Ascending aorta (tissue), 2 donors: ENCODE results near the gene KPNA5. TPM values are rescaled to one million over a fixed set of nuclear protein-coding genes. Genes with fewer than 3 reads are reported as not detected.

Experiments used
- DNase-seq, 2 donors: peaks; one replicate each; pipeline ENCODE4 v3.0.0-alpha.2; 2019; ENCODE audit warnings: low spot score in 2 of 2
- H3K27ac ChIP-seq, 2 donors: fragments of 200-600 bp; sonication (generic); one replicate each; pipeline ENCODE4 v1.5.1; 2016 to 2017; ENCODE audit warnings: mild to moderate bottlenecking in 1 of 2
- H3K27me3 ChIP-seq: fragments of 200-600 bp; sonication (generic); one replicate; pipeline ENCODE4 v1.5.1; 2017
- H3K36me3 ChIP-seq, 2 donors: fragments of 200-600 bp; sonication (generic); one replicate each; pipeline ENCODE4 v1.5.1; 2016
- H3K4me1 ChIP-seq, 2 donors: fragments of 200-600 bp; sonication (generic); one replicate each; pipeline ENCODE4 v1.5.1; 2016 to 2017; ENCODE audit warnings: mild to moderate bottlenecking in 1 of 2
- H3K4me3 ChIP-seq, 2 donors: fragments of 200-600 bp; sonication (generic); one replicate each; pipeline ENCODE4 v1.5.1; 2016 to 2017; ENCODE audit warnings: mild to moderate bottlenecking in 1 of 2
- H3K9me3 ChIP-seq, 2 donors: fragments of 200-600 bp; sonication (generic); one replicate each; pipeline ENCODE4 v1.5.1; 2016
- CTCF ChIP-seq, 3 experiments: fragments of 200-600 bp in 2 of 3; fragments of 450-650 bp in 1 of 3; sonication (generic) in 2 of 3; IDR thresholded peaks; one replicate each; pipeline ENCODE4 v1.5.1; 2016 to 2019; ENCODE audit warnings: antibody characterized with exemption in 3 of 3, mild to moderate bottlenecking in 1 of 3, moderate library complexity in 1 of 3
- intact Hi-C: fragments of 100-400 bp; cut with DNase I; formaldehyde crosslinking; loops from one replicate; pipeline ENCODE4 v1.15.1; 2023
- total RNA-seq: library from RNA; depleted of rRNA; stranded (reverse); fragments of >200 nt; gene quantifications from one replicate; pipeline ENCODE4 v1.1.0, GENCODE V29; 2016

The KPNA5 gene
- total RNA-seq, 1 donor from 2014 or later: 0.96 TPM

GRCh38 chr6:116763906-116764628 is 83.1 kb downstream of the KPNA5 start:
- H3K27ac ChIP-seq: no peak overlapping the region
- no peaks in the 10 kb centered on the region for H3K36me3 ChIP-seq
- no peak for TF ChIP-seq CTCF (IDR thresholded peaks at IDR 0.05)
- H3K4me1 ChIP-seq: peaks cover 0 to 5% of the 10 kb centered on the region in 2 donors
- no peaks in the 10 kb centered on the region for H3K9me3 ChIP-seq
- peak overlapping the region; percentile 56 to 64 for H3K4me3 ChIP-seq
- DNase-seq: no peak
- intact Hi-C loops: no loop called here
- H3K27me3 ChIP-seq: peaks cover 2% of the 10 kb centered on the region

- intact Hi-C loops: no loop called here
- peaks cover 2% of the 10 kb centered on the region for H3K27me3 ChIP-seq
- H3K9me3 ChIP-seq: no peaks in the 10 kb centered on the region
- H3K4me1 ChIP-seq: peaks cover 0 to 5% of the 10 kb centered on the region in 2 donors
- no peaks in the 10 kb centered on the region for H3K36me3 ChIP-seq
- no peak for TF ChIP-seq CTCF (IDR thresholded peaks at IDR 0.05)
- no peak overlapping the region for H3K27ac ChIP-seq
- H3K4me3 ChIP-seq: peak overlapping the region; percentile 56 to 64
- no peak for DNase-seq
Observed at GRCh38 chr6:116764629-116764960, 83.6 kb downstream of the KPNA5 start.

- Histone ChIP-seq H3K9me3 (no peaks in the 10 kb centered on the region), H3K27ac (no peak within 1 kb of the TSS), H3K27me3 (peaks cover 2% of the 10 kb centered on the region), H3K4me3 (peak within 1 kb of the TSS; percentile 56 to 64), H3K4me1 (peaks cover 0 to 5% of the 10 kb centered on the region in 2 donors), H3K36me3 (no peaks in the 10 kb centered on the region)
- DNase-seq: no peak
- TF ChIP-seq CTCF (IDR thresholded peaks at IDR 0.05): no peak
- intact Hi-C loops: no loop called here
Observed at GRCh38 chr6:116764961-116765841, 84.2 kb downstream of the KPNA5 start, which contains the start of gene FAM162B. FAM162B (minus strand) TSS chr6:116765719; CDS start chr6:116765576, 143 bp downstream.

- intact Hi-C loops: no loop called here
- no peak for DNase-seq
- no peaks in the 10 kb centered on the region for H3K36me3 ChIP-seq
Observed at GRCh38 chr6:116766506-116767176, 85.6 kb downstream of the KPNA5 start.

More at GRCh38 chr6:116766506-116767176, 85.6 kb downstream of the KPNA5 start:
- Histone ChIP-seq H3K4me1 (peaks cover 0 to 5% of the 10 kb centered on the region in 2 donors), H3K9me3 (no peaks in the 10 kb centered on the region), H3K27ac (no peak overlapping the region), H3K27me3 (peaks cover 2% of the 10 kb centered on the region), H3K4me3 (no peak overlapping the region)
- TF ChIP-seq CTCF (IDR thresholded peaks at IDR 0.05): no peak
